ENCODE measurements around the gene SUPT3H. TPM values are rescaled to one million over a fixed set of nuclear protein-coding genes. Genes with fewer than 3 reads are reported as not detected.

SUPT3H gene
- total and polyA plus RNA-seq, 2 donors (not counting 1 experiment from before 2014, with no cell fraction given): 5.5 to 12.4 TPM

DNA sequence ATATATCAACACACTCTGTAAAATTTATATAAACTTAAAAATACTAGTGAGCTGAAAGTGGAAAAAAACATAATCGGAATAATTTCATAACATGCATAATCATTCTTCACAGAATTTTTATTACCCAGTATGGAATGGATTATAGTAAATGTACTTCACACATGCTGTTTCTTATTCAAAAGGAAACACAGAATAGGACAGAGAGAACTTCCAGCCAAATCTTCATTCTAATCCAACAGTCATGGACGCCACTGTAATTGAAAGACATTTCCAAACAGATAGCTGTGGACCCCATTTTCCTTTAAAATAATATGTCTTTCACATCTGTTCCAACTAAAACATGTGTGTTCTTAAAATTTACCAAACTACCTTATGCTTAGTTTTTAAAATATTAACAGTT lies 176.2 kb downstream of the SUPT3H start:
- DNase-seq (no peak), ATAC-seq (ENCODE audit: low read depth) (no peak)
- ChIA-PET CTCF (no interaction called here), POLR2A (no interaction called here)
- no peaks in the 10 kb centered on the region for H3K9me3 Mint-ChIP-seq (ENCODE audit: insufficient read depth)
- no peaks in the 10 kb centered on the region for H3K4me1 ChIP-seq (ENCODE audit: control insufficient read depth in 2 of 2, insufficient read depth in 2 of 2, low read length in 2 of 2)
- H2AFZ ChIP-seq (ENCODE audit: insufficient read depth, low read depth, low read length, poor library complexity, severe bottlenecking): no peak overlapping the region
- no peak overlapping the region for H3K4me2 ChIP-seq (replicated peaks; ENCODE audit: low read depth, low read length, poor library complexity, severe bottlenecking)
- no CpG with 5 or more reads among the region's 2 CpGs for WGBS (ENCODE audit: insufficient coverage)
- H3K27me3 Mint-ChIP-seq: no peaks in the 10 kb centered on the region
- H3K4me3 ChIP-seq (ENCODE audit: control extremely low read depth in 1 of 5, extremely low read depth in 1 of 5, insufficient read depth in 1 of 5, low read depth in 2 of 5, low read length in 4 of 5): no peak overlapping the region
- no peaks in the 10 kb centered on the region for H4K20me1 ChIP-seq (ENCODE audit: control insufficient read depth, insufficient read depth, low read length, poor library complexity, severe bottlenecking)
- H3K27ac ChIP-seq (ENCODE audit: low read length in 2 of 2): no peak overlapping the region
- no peaks in the 10 kb centered on the region for H3K9me3 ChIP-seq (ENCODE audit: control extremely low read depth in 1 of 3, control insufficient read depth in 2 of 3, insufficient read depth in 1 of 3, low read length in 2 of 3)
- H3K4me3 Mint-ChIP-seq: no peak overlapping the region
- no peak overlapping the region for H3K9ac ChIP-seq (ENCODE audit: low read length)
- H3K27ac Mint-ChIP-seq: no peak overlapping the region
- no peaks in the 10 kb centered on the region for H3K4me1 Mint-ChIP-seq
- intact Hi-C loops (cut with micrococcal nuclease): no loop called here
- no peaks in the 10 kb centered on the region for H3K27me3 ChIP-seq (replicated peaks in 1 of 4; ENCODE audit: control extremely low read depth in 1 of 4, control insufficient read depth in 3 of 4, insufficient read depth in 4 of 4, low read length in 3 of 4)
- TF ChIP-seq, protein P1, sequence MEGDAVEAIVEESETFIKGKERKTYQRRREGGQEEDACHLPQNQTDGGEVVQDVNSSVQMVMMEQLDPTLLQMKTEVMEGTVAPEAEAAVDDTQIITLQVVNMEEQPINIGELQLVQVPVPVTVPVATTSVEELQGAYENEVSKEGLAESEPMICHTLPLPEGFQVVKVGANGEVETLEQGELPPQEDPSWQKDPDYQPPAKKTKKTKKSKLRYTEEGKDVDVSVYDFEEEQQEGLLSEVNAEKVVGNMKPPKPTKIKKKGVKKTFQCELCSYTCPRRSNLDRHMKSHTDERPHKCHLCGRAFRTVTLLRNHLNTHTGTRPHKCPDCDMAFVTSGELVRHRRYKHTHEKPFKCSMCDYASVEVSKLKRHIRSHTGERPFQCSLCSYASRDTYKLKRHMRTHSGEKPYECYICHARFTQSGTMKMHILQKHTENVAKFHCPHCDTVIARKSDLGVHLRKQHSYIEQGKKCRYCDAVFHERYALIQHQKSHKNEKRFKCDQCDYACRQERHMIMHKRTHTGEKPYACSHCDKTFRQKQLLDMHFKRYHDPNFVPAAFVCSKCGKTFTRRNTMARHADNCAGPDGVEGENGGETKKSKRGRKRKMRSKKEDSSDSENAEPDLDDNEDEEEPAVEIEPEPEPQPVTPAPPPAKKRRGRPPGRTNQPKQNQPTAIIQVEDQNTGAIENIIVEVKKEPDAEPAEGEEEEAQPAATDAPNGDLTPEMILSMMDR (IDR thresholded peaks at IDR 0.05): no peak
- TF ChIP-seq EZH2 (IDR thresholded peaks at IDR 0.05; ENCODE audit: borderline replicate concordance, insufficient read depth, low read depth, low read length, poor library complexity, severe bottlenecking): no peak
- H3K79me2 ChIP-seq (ENCODE audit: control insufficient read depth, insufficient read depth, low read length): no peaks in the 10 kb centered on the region
- no peaks in the 10 kb centered on the region for H3K36me3 ChIP-seq (replicated peaks in 1 of 2; ENCODE audit: control extremely low read depth in 1 of 2, control insufficient read depth in 1 of 2, extremely low read depth in 1 of 2, insufficient read depth in 2 of 2, low read length in 1 of 2)

DNA sequence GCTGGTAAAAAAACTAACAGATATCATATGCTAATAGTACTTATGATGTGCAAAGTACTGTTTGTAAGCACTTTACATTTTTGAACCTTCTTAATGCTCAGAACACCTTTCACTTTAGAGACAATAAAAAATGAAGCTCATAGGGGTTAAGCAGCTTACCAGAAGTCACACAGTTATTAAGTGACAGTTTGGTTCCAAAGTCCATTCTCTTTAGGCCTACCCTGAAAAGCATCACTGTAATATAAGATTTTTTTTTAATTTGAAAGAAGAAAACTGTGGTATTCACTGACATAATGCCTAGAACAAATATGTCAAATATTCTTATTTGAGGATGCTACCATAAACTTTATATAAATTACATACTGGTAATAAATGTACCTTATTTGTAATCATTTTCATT lies 177.2 kb downstream of the SUPT3H start:
- no peak for DNase-seq
- Histone ChIP-seq H3K79me2 (ENCODE audit: control insufficient read depth, insufficient read depth, low read length) (no peaks in the 10 kb centered on the region), H3K9me3 (ENCODE audit: control extremely low read depth in 1 of 3, control insufficient read depth in 2 of 3, insufficient read depth in 1 of 3, low read length in 2 of 3) (no peaks in the 10 kb centered on the region), H3K9ac (ENCODE audit: low read length) (no peak overlapping the region), H4K20me1 (ENCODE audit: control insufficient read depth, insufficient read depth, low read length, poor library complexity, severe bottlenecking) (no peaks in the 10 kb centered on the region), H2AFZ (ENCODE audit: insufficient read depth, low read depth, low read length, poor library complexity, severe bottlenecking) (no peak overlapping the region), H3K4me2 (replicated peaks; ENCODE audit: low read depth, low read length, poor library complexity, severe bottlenecking) (no peak overlapping the region), H3K27ac (ENCODE audit: low read length in 2 of 2) (no peak overlapping the region), H3K4me3 (ENCODE audit: control extremely low read depth in 1 of 5, extremely low read depth in 1 of 5, insufficient read depth in 1 of 5, low read depth in 2 of 5, low read length in 4 of 5) (no peak overlapping the region), H3K4me1 (ENCODE audit: control insufficient read depth in 2 of 2, insufficient read depth in 2 of 2, low read length in 2 of 2) (no peaks in the 10 kb centered on the region), H3K27me3 (replicated peaks in 1 of 4; ENCODE audit: control extremely low read depth in 1 of 4, control insufficient read depth in 3 of 4, insufficient read depth in 4 of 4, low read length in 3 of 4) (no peaks in the 10 kb centered on the region), H3K36me3 (replicated peaks in 1 of 2; ENCODE audit: control extremely low read depth in 1 of 2, control insufficient read depth in 1 of 2, extremely low read depth in 1 of 2, insufficient read depth in 2 of 2, low read length in 1 of 2) (no peaks in the 10 kb centered on the region)
- no peak for ATAC-seq (ENCODE audit: low read depth)
- Mint-ChIP-seq H3K27ac (no peak overlapping the region), H3K4me1 (no peaks in the 10 kb centered on the region), H3K9me3 (ENCODE audit: insufficient read depth) (no peaks in the 10 kb centered on the region), H3K27me3 (no peaks in the 10 kb centered on the region), H3K4me3 (no peak overlapping the region)
- TF ChIP-seq, protein P1 (IDR thresholded peaks at IDR 0.05): no peak
- TF ChIP-seq EZH2 (IDR thresholded peaks at IDR 0.05; ENCODE audit: borderline replicate concordance, insufficient read depth, low read depth, low read length, poor library complexity, severe bottlenecking): no peak
- CTCF ChIA-PET: no interaction called here
- POLR2A ChIA-PET: no interaction called here
- intact Hi-C loops (cut with micrococcal nuclease): no loop called here

Measured in B cell (primary cell).